ENCODE results near the gene NKD1.

The NKD1 gene

GRCh38 chr16:50630394-50631020, 82.3 kb downstream of the NKD1 start:
- DNase-seq (ENCODE audit: low read depth in 2 of 2), result no peak

- no peak for DNase-seq (ENCODE audit: low read depth in 2 of 2)
Measured at GRCh38 chr16:50631249-50631984, 83.2 kb downstream of the NKD1 start.

GRCh38 chr16:50631985-50632576, 83.9 kb downstream of the NKD1 start:
- DNase-seq (ENCODE audit: low read depth in 2 of 2), result no peak

DNA sequence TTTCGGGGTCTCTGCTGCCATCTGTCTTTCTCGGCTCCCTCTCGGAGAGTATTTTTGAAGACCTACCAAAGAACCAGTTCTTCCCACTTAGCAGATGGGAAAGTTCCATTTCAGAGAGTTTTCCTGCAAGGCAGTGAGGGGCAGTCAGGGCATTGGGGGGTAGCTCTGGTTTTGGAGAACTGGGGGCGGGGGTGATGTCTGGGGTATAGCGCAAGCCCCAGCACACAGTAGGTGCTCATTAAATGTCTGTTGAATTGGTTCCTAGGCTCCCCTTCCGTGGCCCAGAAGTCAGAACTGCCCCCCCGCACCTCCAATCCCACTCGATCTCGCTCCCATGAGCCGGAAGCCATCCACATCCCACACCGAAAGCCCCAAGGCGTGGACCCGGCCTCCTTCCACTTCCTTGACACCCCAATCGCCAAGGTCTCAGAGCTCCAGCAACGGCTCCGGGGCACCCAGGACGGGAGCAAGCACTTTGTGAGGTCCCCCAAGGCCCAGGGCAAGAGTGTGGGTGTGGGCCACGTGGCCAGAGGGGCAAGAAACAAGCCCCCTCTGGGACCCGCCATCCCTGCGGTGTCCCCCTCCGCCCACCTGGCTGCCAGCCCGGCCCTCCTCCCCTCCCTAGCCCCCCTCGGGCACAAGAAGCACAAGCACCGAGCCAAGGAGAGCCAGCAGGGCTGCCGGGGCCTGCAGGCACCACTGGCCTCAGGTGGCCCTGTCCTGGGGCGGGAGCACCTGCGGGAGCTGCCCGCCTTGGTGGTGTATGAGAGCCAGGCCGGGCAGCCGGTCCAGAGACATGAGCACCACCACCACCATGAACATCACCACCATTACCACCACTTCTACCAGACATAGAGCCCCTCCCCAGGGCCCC, 85.0 kb downstream of the NKD1 start:
- DNase-seq (ENCODE audit: low read depth in 2 of 2), result no peak

DNA sequence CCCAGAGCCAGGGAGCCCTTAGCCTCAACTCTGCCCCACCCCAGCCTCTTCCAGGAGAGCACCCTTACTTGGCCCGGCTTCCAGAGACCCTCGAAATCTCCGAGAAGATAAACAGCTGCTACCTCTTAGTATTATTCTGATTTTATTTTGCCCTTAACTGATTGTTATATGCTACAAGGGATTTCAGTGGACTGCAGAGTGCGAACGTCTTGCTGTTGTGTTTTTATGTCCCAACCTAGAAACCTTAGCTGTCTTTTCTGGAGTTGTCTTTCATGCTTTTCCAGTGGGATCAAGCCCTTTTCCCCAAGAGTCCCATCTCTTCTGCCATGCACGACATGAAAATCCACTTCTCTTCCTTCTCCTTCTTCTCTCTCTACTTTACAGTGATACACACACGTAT, 85.9 kb downstream of the NKD1 start:
- DNase-seq (ENCODE audit: low read depth in 2 of 2), result no peak

GRCh38 chr16:50634947-50635346, 86.8 kb downstream of the NKD1 start:
- DNase-seq (ENCODE audit: low read depth in 2 of 2), result no peak

GRCh38 chr16:50635505-50636392, 87.6 kb downstream of the NKD1 start:
- DNase-seq (ENCODE audit: low read depth in 2 of 2), result peak in 1 of 2 donors; percentile 7

DNA sequence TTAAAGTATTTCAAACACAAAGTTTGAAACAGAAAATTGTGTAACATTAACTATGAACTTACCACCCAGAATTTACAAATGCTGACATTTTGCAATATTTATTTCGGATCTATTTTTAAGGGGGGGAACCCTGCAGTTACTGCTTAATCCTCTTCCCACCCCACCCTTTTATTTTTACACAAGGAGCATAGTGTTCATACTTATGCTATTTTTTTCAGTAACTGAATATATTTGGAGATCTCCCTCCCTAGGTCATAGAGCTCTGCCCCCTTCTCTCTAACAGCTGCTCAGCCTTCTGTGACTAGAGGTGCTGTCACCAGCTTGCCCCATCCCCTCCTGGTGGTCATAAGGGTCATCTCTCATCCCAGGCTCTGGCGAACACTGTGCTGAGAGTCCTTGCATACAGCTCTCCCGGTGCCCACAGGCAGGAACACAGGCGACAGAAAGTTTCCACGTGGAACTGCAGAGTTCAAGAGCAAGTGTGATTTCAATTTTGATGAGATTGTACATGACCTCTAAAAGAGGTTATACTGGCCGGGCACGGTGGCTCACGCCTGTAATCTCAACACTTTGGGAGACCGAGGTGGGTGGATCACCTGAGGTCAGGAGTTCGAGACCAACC, 88.7 kb downstream of the NKD1 start:
- DNase-seq (ENCODE audit: low read depth in 2 of 2), result no peak

- no peak for DNase-seq (ENCODE audit: low read depth in 2 of 2)
Measured at GRCh38 chr16:50637716-50638602, 89.8 kb downstream of the NKD1 start.

DNA sequence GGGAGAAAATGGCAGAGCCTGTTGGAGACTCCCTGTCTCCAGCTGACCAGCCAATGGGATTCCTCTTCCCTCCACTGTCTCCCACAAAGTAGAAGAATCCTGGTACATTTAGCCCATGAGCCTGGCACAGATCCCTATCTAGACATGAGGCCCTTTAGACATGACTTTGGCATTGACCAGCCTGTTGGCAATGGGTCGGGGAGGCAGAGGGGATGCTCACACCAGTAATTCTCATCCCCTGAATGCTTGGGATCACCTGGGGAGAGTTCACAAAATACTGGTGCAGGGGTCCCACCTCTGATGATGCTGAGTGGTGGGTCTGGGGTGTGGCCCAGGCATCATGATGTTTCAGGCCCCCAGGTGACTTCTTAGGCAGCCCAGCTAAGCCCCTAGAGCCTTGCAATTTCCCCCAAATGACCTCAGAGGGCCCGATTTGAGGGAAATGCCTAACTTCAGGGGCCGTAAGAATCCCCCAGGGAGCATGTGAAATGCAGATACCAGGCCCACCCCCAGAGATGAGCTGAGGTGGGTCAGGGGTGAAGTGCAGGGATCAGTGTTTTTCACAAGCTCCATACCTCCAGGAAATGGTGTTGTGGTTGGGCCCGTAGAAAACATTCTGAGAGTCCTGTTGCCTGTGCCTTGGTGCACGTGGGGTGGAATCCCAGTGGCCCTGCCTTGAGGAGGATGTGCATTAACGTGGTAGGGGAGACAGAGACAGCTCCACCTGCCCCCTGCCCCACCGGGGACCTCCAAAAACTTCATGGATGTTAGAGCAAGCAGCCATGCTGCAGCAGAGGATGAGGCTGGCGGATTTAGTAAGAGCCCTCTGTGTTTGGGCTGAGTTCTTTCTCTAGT, 90.8 kb downstream of the NKD1 start:
- no peak for DNase-seq (ENCODE audit: low read depth in 2 of 2)

DNA sequence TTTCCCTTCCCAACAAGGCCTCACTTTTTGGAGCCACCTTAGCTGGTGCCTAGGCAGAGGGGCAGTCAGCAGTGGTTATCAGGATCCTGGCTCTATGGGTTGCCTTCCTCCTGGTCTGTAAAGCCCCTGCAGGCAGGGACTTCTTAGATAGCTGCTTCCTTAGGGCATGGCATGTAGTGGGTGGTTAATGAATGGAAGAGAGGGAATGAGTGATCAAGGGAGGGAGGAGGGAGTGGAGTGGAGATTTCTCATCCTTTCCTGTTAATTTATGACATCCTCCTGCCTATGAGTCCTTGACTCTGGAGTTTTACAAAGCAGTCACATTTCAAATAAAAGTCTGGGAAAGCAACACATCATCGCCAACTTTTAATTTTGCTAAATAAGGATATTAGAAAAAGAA, 92.2 kb downstream of the NKD1 start:
- DNase-seq (ENCODE audit: low read depth in 2 of 2), result no peak

- DNase-seq (ENCODE audit: low read depth in 2 of 2), result no peak
Measured at GRCh38 chr16:50640919-50641817, 93.0 kb downstream of the NKD1 start.

- DNase-seq (ENCODE audit: low read depth in 2 of 2), result no peak
Measured at GRCh38 chr16:50641818-50642187, 93.6 kb downstream of the NKD1 start.

DNA sequence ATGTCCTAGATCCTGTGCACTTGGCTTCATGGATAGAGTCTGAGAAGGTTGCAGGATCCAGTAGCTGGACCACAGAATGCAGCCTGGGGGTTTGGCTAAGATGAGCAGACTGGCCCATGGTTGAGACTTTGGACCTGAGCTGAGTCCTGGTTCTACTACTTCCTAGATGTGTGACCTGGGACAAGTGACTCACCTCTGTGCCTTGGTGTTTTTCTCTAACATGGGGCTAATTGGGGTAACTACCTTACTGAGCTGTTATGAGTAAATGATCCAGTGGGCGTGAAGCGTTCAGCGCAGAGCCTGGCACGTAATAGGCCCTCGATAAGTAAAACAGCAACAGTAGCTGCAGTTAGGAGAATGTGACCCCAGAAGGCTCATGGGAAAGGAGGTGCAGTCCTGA, 94.2 kb downstream of the NKD1 start:
- no peak for DNase-seq (ENCODE audit: low read depth in 2 of 2)

DNA sequence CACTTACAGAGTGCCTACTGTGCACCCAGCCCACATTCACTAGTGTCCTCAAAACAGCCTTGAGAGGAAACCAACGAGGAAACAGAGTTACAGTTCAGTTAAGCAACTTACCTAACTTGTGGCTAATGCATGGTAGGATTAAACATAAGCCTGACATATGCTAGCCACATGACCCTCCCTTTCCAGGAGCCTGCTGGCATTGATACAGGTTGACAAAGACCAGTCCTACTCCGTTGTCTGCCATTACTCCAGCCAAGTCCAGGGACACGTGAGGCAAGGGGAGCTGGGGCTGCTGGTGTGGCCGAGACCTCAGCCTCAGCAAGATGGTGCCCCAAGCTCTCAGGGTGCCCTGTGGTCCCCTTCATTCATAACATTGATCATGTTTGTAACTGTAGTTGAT, 95.0 kb downstream of the NKD1 start:
- DNase-seq (ENCODE audit: low read depth in 2 of 2), result no peak

- DNase-seq (ENCODE audit: low read depth in 2 of 2), result no peak
Measured at GRCh38 chr16:50644245-50644644, 96.0 kb downstream of the NKD1 start.

DNA sequence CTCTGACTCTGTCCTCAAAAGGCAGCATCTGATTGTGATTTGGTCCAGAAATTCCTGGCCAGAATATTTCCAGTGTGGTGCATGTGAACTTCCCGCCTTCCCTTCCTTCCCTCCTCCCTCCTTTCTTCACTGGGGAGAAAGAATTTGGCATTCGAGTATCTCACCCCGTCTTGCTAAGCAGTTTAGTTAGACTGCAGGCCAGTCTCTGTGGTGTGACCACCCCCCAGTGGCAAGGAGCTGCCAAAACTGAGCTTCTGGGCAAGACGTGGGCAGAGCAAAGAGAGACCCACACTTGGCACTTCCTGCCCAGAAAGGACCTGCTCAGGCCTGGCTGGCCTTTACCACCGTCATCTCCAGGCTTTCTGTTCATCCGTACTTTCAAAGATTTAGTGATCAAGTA, 96.5 kb downstream of the NKD1 start:
- no peak for DNase-seq (ENCODE audit: low read depth in 2 of 2)
